Duodenal mucosa (tissue), 2 donors: ENCODE results near the gene PDE6H.

Experiments
- H3K27ac ChIP-seq: one replicate; pipeline ENCODE4 v1.7.0; 2013; ENCODE audit warnings: low read depth, low read length
- H3K27me3 ChIP-seq, 2 donors: one replicate each; pipeline ENCODE4 v1.7.0; 2013; ENCODE audit warnings: low read length in 2 of 2, control low read depth in 1 of 2; ENCODE audit not compliant: insufficient read depth in 2 of 2, control insufficient read depth in 1 of 2
- H3K36me3 ChIP-seq, 2 donors: one replicate each; pipeline ENCODE4 v1.7.0; 2013; ENCODE audit warnings: low read length in 2 of 2, control low read depth in 1 of 2; ENCODE audit not compliant: insufficient read depth in 2 of 2, control insufficient read depth in 1 of 2
- H3K4me1 ChIP-seq, 2 donors: one replicate each; pipeline ENCODE4 v1.7.0; 2013; ENCODE audit warnings: low read length in 2 of 2, control low read depth in 1 of 2; ENCODE audit not compliant: insufficient read depth in 2 of 2, control insufficient read depth in 1 of 2
- H3K4me3 ChIP-seq, 2 donors: one replicate each; pipeline ENCODE4 v1.7.0; 2013; ENCODE audit warnings: low read length in 2 of 2, low read depth in 1 of 2
- H3K9ac ChIP-seq, 2 donors: one replicate each; pipeline ENCODE4 v1.7.0; 2013; ENCODE audit warnings: low read length in 2 of 2, low read depth in 1 of 2
- H3K9me3 ChIP-seq, 2 donors: one replicate each; pipeline ENCODE4 v1.7.0; 2013; ENCODE audit warnings: low read length in 2 of 2, control low read depth in 1 of 2; ENCODE audit not compliant: control insufficient read depth in 1 of 2

PDE6H gene

GRCh38 chr12:14964406-14964805 lies 8.4 kb upstream of the PDE6H start:
- Histone ChIP-seq H3K4me3 (no peak overlapping the region), H3K27me3 (no peaks in the 10 kb centered on the region), H3K9ac (no peak overlapping the region), H3K4me1 (peaks cover 0 to 6% of the 10 kb centered on the region in 2 donors), H3K27ac (no peak overlapping the region), H3K36me3 (no peaks in the 10 kb centered on the region), H3K9me3 (no peaks in the 10 kb centered on the region)

- H3K4me3 ChIP-seq: no peak overlapping the region
- no peaks in the 10 kb centered on the region for H3K9me3 ChIP-seq
- H3K27ac ChIP-seq: no peak overlapping the region
- no peaks in the 10 kb centered on the region for H3K36me3 ChIP-seq
- H3K27me3 ChIP-seq: no peaks in the 10 kb centered on the region
- no peak overlapping the region for H3K9ac ChIP-seq
- H3K4me1 ChIP-seq: no peaks in the 10 kb centered on the region
These were observed 7.6 kb upstream of the PDE6H start for GRCh38 chr12:14965221-14965620.

GRCh38 chr12:14968478-14968877 lies 4.4 kb upstream of the PDE6H start:
- Histone ChIP-seq H3K4me1 (no peaks in the 10 kb centered on the region), H3K27ac (no peak overlapping the region), H3K27me3 (no peaks in the 10 kb centered on the region), H3K36me3 (no peaks in the 10 kb centered on the region), H3K9me3 (no peaks in the 10 kb centered on the region), H3K9ac (no peak overlapping the region), H3K4me3 (no peak overlapping the region)

- no peaks in the 10 kb centered on the region for H3K36me3 ChIP-seq
- no peak overlapping the region for H3K4me3 ChIP-seq
- no peaks in the 10 kb centered on the region for H3K27me3 ChIP-seq
- no peak overlapping the region for H3K27ac ChIP-seq
- H3K9ac ChIP-seq: no peak overlapping the region
- H3K4me1 ChIP-seq: no peaks in the 10 kb centered on the region
- H3K9me3 ChIP-seq: no peaks in the 10 kb centered on the region
These were observed 2.4 kb upstream of the PDE6H start for GRCh38 chr12:14970473-14970872.

GRCh38 chr12:14974633-14975032 lies 1.8 kb downstream of the PDE6H start:
- H3K9ac ChIP-seq: no peak overlapping the region
- no peaks in the 10 kb centered on the region for H3K4me1 ChIP-seq
- no peak overlapping the region for H3K4me3 ChIP-seq
- H3K9me3 ChIP-seq: no peaks in the 10 kb centered on the region
- H3K27ac ChIP-seq: no peak overlapping the region
- no peaks in the 10 kb centered on the region for H3K27me3 ChIP-seq
- no peaks in the 10 kb centered on the region for H3K36me3 ChIP-seq

GRCh38 chr12:14975457-14975856 lies 2.6 kb downstream of the PDE6H start:
- no peak overlapping the region for H3K9ac ChIP-seq

GRCh38 chr12:14976658-14977057 lies 3.8 kb downstream of the PDE6H start:
- Histone ChIP-seq H3K4me3 (no peak overlapping the region), H3K27me3 (no peaks in the 10 kb centered on the region), H3K4me1 (no peaks in the 10 kb centered on the region), H3K36me3 (no peaks in the 10 kb centered on the region), H3K9me3 (no peaks in the 10 kb centered on the region), H3K27ac (no peak overlapping the region), H3K9ac (no peak overlapping the region)

More at GRCh38 chr12:14975457-14975856, 2.6 kb downstream of the PDE6H start:
- Histone ChIP-seq H3K4me1 (no peaks in the 10 kb centered on the region), H3K27ac (no peak overlapping the region), H3K4me3 (no peak overlapping the region), H3K36me3 (no peaks in the 10 kb centered on the region), H3K27me3 (no peaks in the 10 kb centered on the region), H3K9me3 (no peaks in the 10 kb centered on the region)

- no peak overlapping the region for H3K27ac ChIP-seq
- H3K9me3 ChIP-seq: no peaks in the 10 kb centered on the region
- H3K4me1 ChIP-seq: no peaks in the 10 kb centered on the region
These were observed 6.6 kb downstream of the PDE6H start for GRCh38 chr12:14979468-14979867.

GRCh38 chr12:14981049-14981448 lies 8.2 kb downstream of the PDE6H start:
- no peak overlapping the region for H3K27ac ChIP-seq

More at GRCh38 chr12:14979468-14979867, 6.6 kb downstream of the PDE6H start:
- no peak overlapping the region for H3K4me3 ChIP-seq
- no peaks in the 10 kb centered on the region for H3K27me3 ChIP-seq
- no peaks in the 10 kb centered on the region for H3K36me3 ChIP-seq
- H3K9ac ChIP-seq: no peak overlapping the region

GRCh38 chr12:14982562-14982961 lies 9.7 kb downstream of the PDE6H start:
- no peaks in the 10 kb centered on the region for H3K36me3 ChIP-seq
- no peak overlapping the region for H3K27ac ChIP-seq
- no peaks in the 10 kb centered on the region for H3K4me1 ChIP-seq
- H3K4me3 ChIP-seq: no peak overlapping the region
- no peaks in the 10 kb centered on the region for H3K27me3 ChIP-seq
- H3K9me3 ChIP-seq: no peaks in the 10 kb centered on the region
- H3K9ac ChIP-seq: no peak overlapping the region

More at GRCh38 chr12:14981049-14981448, 8.2 kb downstream of the PDE6H start:
- no peak overlapping the region for H3K9ac ChIP-seq
- no peaks in the 10 kb centered on the region for H3K9me3 ChIP-seq
- no peak overlapping the region for H3K4me3 ChIP-seq
- no peaks in the 10 kb centered on the region for H3K27me3 ChIP-seq
- H3K4me1 ChIP-seq: no peaks in the 10 kb centered on the region
- no peaks in the 10 kb centered on the region for H3K36me3 ChIP-seq

GRCh38 chr12:14982991-14983390 lies 10.1 kb downstream of the PDE6H start:
- H3K27ac ChIP-seq: no peak overlapping the region
- no peaks in the 10 kb centered on the region for H3K27me3 ChIP-seq
- H3K4me1 ChIP-seq: no peaks in the 10 kb centered on the region
- H3K9me3 ChIP-seq: no peaks in the 10 kb centered on the region
- no peak overlapping the region for H3K4me3 ChIP-seq
- no peak overlapping the region for H3K9ac ChIP-seq
- no peaks in the 10 kb centered on the region for H3K36me3 ChIP-seq
